ENCODE data around the gene KRT33B.

DNA sequence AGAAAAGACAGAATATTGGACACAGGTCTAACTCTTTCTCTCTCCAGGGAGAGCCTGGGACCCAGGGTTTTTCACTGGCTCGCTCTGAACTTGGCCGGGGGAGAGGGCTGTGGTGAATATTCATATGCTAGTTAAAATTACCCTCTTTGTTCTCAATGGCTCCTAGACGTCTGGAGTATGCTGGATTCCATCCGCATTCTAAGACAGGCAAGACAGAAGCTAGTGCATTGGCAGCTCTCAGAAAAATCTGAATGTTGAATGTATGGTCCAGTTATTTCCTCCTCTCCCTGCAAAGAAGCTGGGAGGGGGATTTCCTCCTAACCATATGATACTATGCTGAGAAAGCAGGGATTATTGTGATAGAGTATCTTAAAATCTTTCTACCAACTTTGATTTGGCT is 18.1 kb upstream of the KRT33B start:
- TF ChIP-seq POLR2A (IDR thresholded peaks at IDR 0.05) = no peak
- TF ChIP-seq CTCF (IDR thresholded peaks at IDR 0.05) = no peak

All from lower leg skin (tissue), 3 donors.